Stimulated activated CD8-positive, alpha-beta memory T cell treated with anti-CD3 and anti-CD28 coated beads, Interleukin-4, amount 100 ng/mL, for 24 hours (primary cell): ENCODE results near the gene SLC6A4.
"Not testable (repeated sequence)": the region's sequence is repeated elsewhere in the genome, so short reads cannot be mapped to it uniquely, and the experiment has no call there.

Experiments used
- DNase-seq: peaks from one replicate; pipeline ENCODE4 v3.0.0-alpha.2; 2020; ENCODE audit warnings: low read depth

SLC6A4 gene

GRCh38 chr17:30238387-30239088, 3.0 kb upstream of the SLC6A4 start:
- DNase-seq: no peak

GRCh38 chr17:30238003-30238344, 2.5 kb upstream of the SLC6A4 start:
- DNase-seq: no peak

- no peak for DNase-seq
These were observed 2.0 kb upstream of the SLC6A4 start for GRCh38 chr17:30237296-30238002.

GRCh38 chr17:30236766-30237165, 1.3 kb upstream of the SLC6A4 start:
- DNase-seq: no peak

- DNase-seq: no peak
These were observed 764 bp upstream of the SLC6A4 start for GRCh38 chr17:30236297-30236624.

- DNase-seq: no peak
These were observed 533 bp downstream of the SLC6A4 start for GRCh38 chr17:30234964-30235363.

- no peak for DNase-seq
These were observed 1.2 kb downstream of the SLC6A4 start for GRCh38 chr17:30234296-30234695.

GRCh38 chr17:30232824-30233427, 2.6 kb downstream of the SLC6A4 start:
- no peak for DNase-seq

- no peak for DNase-seq
These were observed 3.3 kb downstream of the SLC6A4 start for GRCh38 chr17:30232015-30232823.

GRCh38 chr17:30230596-30231125, 4.8 kb downstream of the SLC6A4 start:
- no peak for DNase-seq

- DNase-seq: not testable (repeated sequence)
These were observed 5.5 kb downstream of the SLC6A4 start for GRCh38 chr17:30230009-30230408.

- no peak for DNase-seq
These were observed 6.5 kb downstream of the SLC6A4 start for GRCh38 chr17:30229012-30229411.

- no peak for DNase-seq
These were observed 7.5 kb downstream of the SLC6A4 start for GRCh38 chr17:30228011-30228410.

- DNase-seq: no peak
These were observed 8.6 kb downstream of the SLC6A4 start for GRCh38 chr17:30226878-30227277.

GRCh38 chr17:30225919-30226553, 9.5 kb downstream of the SLC6A4 start:
- no peak for DNase-seq

GRCh38 chr17:30225112-30225511, 10.4 kb downstream of the SLC6A4 start:
- no peak for DNase-seq

GRCh38 chr17:30224419-30224960, 11.0 kb downstream of the SLC6A4 start:
- DNase-seq: no peak

GRCh38 chr17:30222721-30223175, 12.7 kb downstream of the SLC6A4 start:
- no peak for DNase-seq

- no peak for DNase-seq
These were observed 13.2 kb downstream of the SLC6A4 start for GRCh38 chr17:30222251-30222650.

GRCh38 chr17:30221346-30221745, 14.2 kb downstream of the SLC6A4 start:
- DNase-seq: no peak

- no peak for DNase-seq
These were observed 15.1 kb downstream of the SLC6A4 start for GRCh38 chr17:30220414-30220813.

GRCh38 chr17:30219833-30220232, 15.7 kb downstream of the SLC6A4 start:
- DNase-seq: no peak
